GM18861 (cell line): ENCODE data around the gene AP2S1.
"Not testable (repeated sequence)": the region's sequence is repeated elsewhere in the genome, so short reads cannot be mapped to it uniquely, and the experiment has no call there.

Experiments used
- ATAC-seq: cut with Tn5 transposase; IDR thresholded peaks from one replicate; pipeline ENCODE4 v1.9.1; 2021; ENCODE audit not compliant: unreplicated experiment

AP2S1 gene

DNA sequence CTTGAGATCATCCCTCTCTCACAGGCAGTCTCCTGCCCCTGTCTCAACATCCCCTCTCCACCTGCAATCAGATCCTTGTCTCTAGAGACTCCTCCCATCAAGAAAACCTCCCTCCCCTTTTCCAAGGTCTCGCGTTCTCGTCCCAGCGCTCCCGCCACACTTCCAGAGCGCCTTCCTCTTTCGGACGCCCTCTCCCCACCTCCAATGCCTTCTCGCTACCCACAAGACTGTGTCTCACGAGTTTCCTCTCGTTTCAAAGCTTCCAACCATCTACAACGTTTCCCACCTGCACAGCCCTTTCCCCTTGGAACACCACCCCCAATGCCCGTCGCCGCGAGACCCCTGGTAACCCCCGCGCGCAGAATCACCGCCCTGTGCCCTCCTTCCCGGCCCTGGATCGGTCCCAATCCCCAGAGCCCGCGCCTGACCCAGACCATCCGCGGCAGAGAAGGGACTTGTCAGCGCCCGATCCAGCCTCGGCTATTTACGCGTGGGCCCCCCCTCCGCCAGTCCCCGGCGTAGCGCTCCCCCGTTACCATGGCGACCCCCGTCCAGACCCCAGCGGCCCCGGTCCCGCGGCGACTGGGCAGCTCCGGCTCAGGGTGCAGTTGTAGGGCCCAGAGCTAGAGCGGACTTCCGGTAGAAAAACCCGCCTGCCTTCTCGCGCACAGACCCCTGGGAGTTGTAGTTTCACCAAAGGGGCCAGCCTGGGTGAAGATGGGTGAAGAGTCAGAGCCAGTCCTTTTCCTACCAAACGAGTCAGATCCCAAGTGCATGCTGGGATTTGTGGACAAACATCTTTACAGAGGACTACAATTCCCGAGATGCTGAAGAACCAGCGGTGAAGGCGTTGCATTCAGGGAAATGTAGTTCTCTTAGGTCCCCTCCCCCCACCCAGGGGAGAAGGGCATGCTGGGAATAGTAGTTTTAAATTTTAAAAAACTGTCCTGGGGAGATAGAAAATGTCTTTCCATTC, at the start of gene AP2S1:
Gene AP2S1, minus strand, starts transcription at position 619 of the 976 bp plus-strand sequence. Its CDS starts 80 bp downstream, at position 539.
- peak; percentile 88 for ATAC-seq

DNA sequence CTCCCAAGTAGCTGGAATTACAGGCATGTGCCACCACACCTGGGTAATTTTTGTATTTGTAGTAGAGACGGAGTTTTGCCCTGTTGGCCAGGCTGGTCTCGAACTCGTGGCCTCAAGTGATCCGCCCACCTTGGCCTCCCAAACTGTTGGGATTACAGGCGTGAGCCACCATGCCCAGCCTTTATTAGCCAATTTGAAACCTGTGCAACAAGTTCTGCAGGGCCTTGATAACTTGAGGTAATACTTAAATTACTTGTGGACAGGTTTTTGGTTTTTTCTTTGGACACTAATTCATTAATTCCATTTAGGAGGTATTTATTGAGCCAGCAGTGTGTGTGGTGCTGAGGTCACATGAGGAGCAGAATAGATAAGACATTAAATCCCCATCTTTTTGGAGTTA, 49.7 kb upstream of the AP2S1 start:
- no peak for ATAC-seq

DNA sequence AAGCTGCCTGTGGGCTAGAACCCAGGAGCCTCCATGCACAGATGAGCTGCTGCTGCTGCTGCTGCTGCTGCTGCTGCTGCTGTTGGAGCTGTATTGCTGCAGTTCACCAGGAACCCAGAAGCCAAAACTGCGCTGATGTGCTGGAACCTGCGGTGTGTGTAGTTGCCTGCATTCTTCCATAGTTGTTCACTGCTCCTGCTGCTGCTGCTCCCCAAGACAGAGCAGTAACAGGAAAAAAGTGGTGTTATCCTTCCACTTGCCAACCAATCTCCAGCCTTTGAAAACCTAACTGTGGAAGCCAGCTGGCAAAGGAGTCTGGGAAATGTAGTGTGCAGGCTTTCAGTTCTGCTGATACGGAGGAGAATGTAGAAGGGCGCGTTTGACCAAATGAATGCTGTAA, 48.1 kb upstream of the AP2S1 start:
- ATAC-seq = no peak

DNA sequence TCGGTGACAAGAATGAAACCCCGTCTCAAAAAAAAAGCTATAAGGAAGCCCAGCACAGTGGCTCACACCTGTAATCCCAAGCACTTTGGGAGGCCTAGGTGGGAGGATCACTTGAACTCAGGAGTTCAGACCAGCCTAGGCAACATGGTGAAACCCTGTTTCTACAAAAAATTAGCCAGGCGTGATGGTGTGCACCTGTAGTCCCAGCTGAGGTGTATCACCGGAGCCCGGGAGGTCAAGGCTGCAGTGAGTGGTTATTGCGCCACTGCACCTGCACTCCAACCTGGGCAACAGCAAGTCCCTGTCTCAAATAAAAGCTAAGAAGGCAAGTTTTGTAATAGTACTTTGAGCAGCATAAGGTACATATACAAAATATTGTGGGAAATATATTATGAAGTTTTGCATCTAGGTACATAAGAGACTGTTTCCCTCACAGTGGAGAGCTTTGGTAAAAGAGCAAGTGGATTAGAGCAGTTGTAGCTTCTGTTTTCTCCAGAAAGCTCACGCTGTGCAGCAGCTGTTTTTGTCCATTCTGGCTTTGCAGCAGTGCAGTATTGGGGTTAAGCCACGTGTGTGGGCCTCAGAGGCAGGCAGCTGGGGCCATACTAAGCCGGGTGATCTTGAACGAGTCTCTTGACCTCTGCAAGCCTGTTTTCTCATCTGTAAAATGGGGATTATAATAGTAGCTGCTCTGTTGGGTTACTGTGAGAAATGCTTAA, 45.6 kb upstream of the AP2S1 start:
- no peak for ATAC-seq

DNA sequence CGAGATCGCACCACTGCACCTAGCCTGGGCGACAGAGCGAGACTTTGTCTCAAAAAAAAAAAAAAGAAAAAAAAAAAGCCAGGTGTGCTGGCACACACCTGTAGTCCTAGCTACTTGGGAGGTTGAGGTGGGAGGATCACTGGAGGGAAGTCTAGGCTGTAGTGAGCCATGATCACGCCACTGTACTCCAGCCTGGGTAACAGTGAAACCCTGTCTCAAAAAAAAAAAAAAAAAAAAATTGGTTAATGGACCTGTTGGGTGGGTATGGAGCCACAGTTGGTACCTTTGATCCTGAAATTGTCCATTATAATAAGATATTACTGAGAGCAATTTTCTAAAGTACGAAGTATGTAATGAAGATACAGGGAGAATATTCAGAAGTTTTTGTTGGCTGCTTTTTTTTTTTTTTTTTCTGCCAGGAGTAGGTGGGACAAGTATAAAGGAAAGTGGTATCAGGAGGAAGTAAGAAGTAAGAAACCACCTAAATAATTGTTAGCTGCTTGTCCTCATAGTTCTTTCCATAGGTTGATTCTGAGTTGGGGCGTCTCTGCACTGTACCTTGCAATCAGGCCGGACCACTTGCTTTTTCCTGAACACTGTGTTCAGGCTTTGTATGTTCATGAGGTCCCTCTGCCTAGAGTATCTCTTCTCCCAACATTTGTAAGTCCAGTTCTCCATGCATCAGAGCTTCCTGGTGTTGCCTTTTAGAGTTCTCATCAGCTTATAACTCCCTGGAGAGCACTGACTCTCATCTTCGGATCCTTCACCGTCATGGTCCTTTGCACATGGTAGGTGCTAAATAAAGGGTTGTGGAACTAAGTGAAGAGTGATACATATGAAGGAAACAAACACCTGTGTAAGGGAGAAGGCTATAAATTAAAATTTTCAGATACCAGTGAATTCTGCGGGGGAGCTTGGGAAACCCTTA, 41.9 kb upstream of the AP2S1 start:
- no peak for ATAC-seq

DNA sequence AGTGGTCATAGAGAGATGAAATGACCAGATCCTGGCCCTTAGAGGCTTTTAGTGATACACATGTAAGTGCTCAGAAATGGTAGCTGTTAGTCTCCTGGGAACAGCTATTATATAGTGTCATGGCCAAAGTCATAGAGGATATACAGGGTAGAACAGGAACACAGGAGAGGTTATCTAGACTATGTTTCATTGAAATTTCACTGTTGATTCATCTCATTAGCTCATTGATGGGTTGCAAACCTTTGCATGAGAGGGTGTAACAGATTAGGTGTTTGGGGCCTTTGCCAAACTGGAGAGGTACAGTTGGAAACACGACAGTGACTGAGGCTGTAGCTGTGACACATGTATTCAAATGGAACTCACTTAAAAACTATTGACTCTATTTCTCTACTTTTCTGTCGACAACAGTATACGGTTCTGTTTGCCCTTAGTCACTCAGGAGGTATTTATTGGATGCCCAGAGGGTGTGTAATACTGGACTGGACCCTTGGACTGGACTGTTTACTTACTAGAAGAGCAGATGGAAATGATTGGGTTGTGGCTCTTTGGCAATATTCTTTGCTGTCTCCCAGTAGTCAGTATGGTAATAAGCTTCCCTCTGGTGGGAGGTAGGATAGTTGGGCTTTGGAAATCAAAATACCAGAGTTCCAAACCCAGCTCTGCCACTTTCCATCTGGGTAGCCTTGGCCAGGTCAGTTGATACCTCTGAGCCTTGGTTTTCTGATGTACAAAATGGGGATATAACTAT, 40.0 kb upstream of the AP2S1 start:
- ATAC-seq = no peak

GRCh38 chr19:46887240-46887782, 36.7 kb upstream of the AP2S1 start:
- ATAC-seq = no peak

GRCh38 chr19:46886546-46887239, 36.0 kb upstream of the AP2S1 start:
- no peak for ATAC-seq

DNA sequence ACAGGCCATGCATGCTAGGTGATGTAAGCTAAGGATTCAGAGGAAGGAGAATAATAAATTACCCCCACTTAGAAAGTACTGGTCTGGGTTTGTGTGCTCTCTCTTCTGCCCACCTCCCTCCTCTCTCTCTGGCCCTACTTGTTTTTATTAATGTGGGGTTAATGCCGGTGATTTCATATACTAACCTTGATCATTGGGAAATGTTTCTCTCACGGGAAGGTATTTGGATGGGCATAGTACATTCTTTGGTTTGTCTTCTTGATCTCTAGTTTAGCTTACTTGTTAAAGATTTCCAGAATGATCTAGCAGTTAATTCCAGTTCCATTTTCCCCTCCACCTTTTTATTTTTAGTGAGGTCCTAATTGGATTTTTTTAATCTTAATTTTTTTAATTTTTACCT, 34.8 kb upstream of the AP2S1 start:
- no peak for ATAC-seq

- ATAC-seq = not testable (repeated sequence)
Observed at GRCh38 chr19:46882751-46883150, 32.1 kb upstream of the AP2S1 start.

- no peak for ATAC-seq
Observed at GRCh38 chr19:46882034-46882433, 31.4 kb upstream of the AP2S1 start.

GRCh38 chr19:46881092-46881491, 30.4 kb upstream of the AP2S1 start:
- ATAC-seq = no peak

GRCh38 chr19:46880431-46880830, 29.8 kb upstream of the AP2S1 start:
- ATAC-seq = no peak

DNA sequence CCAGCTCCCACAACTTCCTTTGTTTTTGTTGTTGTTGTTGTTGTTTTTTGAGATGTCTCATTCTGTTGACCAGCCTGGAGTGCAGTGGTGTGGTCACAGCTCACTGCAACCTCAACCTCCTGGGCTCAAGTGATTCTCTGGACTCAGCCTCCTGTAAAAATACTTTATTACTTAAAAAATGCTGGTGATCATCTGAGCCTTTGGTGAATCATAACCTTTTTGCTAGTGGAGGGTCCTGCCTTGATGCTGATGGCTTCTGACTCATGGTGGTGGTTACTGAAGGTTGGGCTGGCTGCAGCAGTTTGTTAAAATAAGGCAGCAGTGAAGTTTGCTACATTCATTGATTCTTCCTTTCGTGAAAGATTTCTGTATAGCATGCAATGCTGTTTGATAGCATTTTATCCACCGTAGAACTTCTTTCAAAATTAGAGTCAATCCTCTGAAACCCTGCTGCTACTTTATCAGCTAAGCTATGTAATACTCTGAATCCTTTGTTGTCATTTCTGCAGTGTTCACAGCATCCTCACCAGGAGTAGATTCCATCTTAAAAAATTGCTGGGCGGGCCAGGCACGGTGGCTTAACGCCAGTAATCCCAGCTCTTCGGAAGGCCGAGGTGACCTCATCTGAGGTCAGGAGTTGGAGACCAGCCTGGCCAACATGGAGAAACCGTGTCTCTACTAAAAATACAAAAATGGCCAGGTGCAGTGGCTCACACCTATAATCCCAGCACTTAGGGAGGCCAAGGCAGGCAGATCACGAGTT, 28.1 kb upstream of the AP2S1 start:
- no peak for ATAC-seq

DNA sequence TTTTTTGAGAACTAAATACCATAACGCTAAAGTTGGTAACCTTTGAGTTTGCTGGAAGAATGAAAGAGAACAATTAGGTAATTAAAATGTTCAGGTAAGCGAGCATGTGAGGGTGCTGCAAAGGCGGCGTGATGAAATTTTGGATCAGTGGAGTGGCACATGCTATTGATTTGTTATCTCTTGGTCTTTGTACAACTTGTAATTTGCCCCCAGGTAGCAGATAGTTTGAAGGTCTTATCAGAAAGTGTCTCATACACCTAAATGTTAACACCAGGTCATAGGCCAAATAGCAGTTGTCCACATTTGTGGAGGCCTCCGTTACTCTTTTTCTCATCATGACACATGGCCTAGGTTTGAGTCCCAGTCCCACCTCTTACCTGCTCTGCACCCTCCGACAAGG, 25.0 kb upstream of the AP2S1 start:
- ATAC-seq = no peak

GRCh38 chr19:46875234-46875633, 24.6 kb upstream of the AP2S1 start:
- ATAC-seq = no peak

DNA sequence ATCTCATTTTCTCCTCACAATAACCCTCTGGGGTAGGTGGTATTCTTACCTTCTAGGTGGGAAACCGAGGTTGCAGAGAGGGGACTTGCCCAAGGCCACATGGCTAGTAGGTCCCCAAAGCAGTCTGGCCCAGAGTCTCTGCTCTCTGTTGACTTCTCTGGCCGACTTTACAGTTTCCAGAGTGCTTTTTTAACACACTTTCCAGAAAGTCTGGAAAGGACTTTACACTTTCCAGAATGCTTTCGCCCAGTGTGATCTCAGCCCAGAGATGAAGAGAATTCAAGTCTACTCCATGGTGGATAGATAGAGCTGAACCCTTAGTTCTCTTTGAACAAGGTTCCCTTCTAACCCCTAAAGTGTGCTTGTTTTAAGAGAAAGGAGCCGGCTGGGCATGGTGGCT, 22.3 kb upstream of the AP2S1 start:
- no peak for ATAC-seq

GRCh38 chr19:46871173-46871572, 20.5 kb upstream of the AP2S1 start:
- ATAC-seq = not testable (repeated sequence)
